ENCODE data around the gene KCNJ6.

The KCNJ6 gene

GRCh38 chr21:37710546-37711285 lies 205.5 kb downstream of the KCNJ6 start:
- no peak for DNase-seq

- DNase-seq = no peak
These were observed 211.5 kb downstream of the KCNJ6 start for GRCh38 chr21:37704751-37705150.

- DNase-seq = no peak
These were observed 214.0 kb downstream of the KCNJ6 start for GRCh38 chr21:37702241-37702640.

GRCh38 chr21:37700641-37701202 lies 215.5 kb downstream of the KCNJ6 start:
- DNase-seq = peak; percentile 54

- no peak for DNase-seq
These were observed 217.1 kb downstream of the KCNJ6 start for GRCh38 chr21:37699024-37699775.

- no peak for DNase-seq
These were observed 219.3 kb downstream of the KCNJ6 start for GRCh38 chr21:37696936-37697335.

- DNase-seq = no peak
These were observed 221.1 kb downstream of the KCNJ6 start for GRCh38 chr21:37695111-37695510.

- DNase-seq = no peak
These were observed 227.2 kb downstream of the KCNJ6 start for GRCh38 chr21:37688952-37689659.

GRCh38 chr21:37686991-37687810 lies 229.1 kb downstream of the KCNJ6 start:
- no peak for DNase-seq

GRCh38 chr21:37684547-37684946 lies 231.7 kb downstream of the KCNJ6 start:
- DNase-seq = no peak

GRCh38 chr21:37684115-37684493 lies 232.2 kb downstream of the KCNJ6 start:
- no peak for DNase-seq

GRCh38 chr21:37683396-37684114 lies 232.7 kb downstream of the KCNJ6 start:
- DNase-seq = no peak

GRCh38 chr21:37682966-37683365 lies 233.3 kb downstream of the KCNJ6 start:
- no peak for DNase-seq

GRCh38 chr21:37677006-37677405 lies 239.3 kb downstream of the KCNJ6 start:
- no peak for DNase-seq

- peak; percentile 8 for DNase-seq
These were observed 241.0 kb downstream of the KCNJ6 start for GRCh38 chr21:37675202-37675801.

- no peak for DNase-seq
These were observed 242.3 kb downstream of the KCNJ6 start for GRCh38 chr21:37673801-37674575.

- DNase-seq = no peak
These were observed 244.9 kb downstream of the KCNJ6 start for GRCh38 chr21:37671381-37671780.

GRCh38 chr21:37670883-37671282 lies 245.4 kb downstream of the KCNJ6 start:
- DNase-seq = peak; percentile 25

- DNase-seq = no peak
These were observed 247.0 kb downstream of the KCNJ6 start for GRCh38 chr21:37669249-37669648.

GRCh38 chr21:37668462-37669239 lies 247.6 kb downstream of the KCNJ6 start:
- DNase-seq = no peak

Data from NCI-H226 (cell line).